Heart left ventricle (tissue), 13 donors: ENCODE measurements around the gene WDTC1.

Source experiments
- POLR2A ChIP-seq, 2 donors: fragments of 450-650 bp; IDR thresholded peaks; one replicate each; pipeline ENCODE4 v1.6.1; 2017; ENCODE audit warnings: antibody characterized with exemption in 2 of 2, mild to moderate bottlenecking in 2 of 2, moderate library complexity in 2 of 2
- TF ChIP-seq, protein P1 (sequence below), 12 donors: fragments of 200-600 bp; sonication (generic) in 4 of 12; IDR thresholded peaks; one replicate each; pipeline versions ENCODE4 v1.5.0 to v1.8.0; 2018 to 2022; ENCODE audit warnings: antibody characterized with exemption in 12 of 12, mild to moderate bottlenecking in 5 of 12
- donor health status: ischemic (EF 13 %, LVEDD 7.1; RV severe dilation, severe dysfunction).
- donor health status: DM: no; HTN: yes; CAD: no.
- donor health status: DM: no; HTN: no; CAD: no.
- donor health status: ischemic (EF 25% LVEDD 6.9; RV normal size, moderate dysfunction).
- donor health status: ischemic (EF 25% LVEDD 5.7; RV mildly dilated, moderate dysfunction).
- donor health status: ischemic (EF 35%, LVEDD 5.7; RV mildly dilated, moderate dysfunction).
- donor health status: nonischemic (EF 11% LVEDD 7.7; RV severe dilation, severe dysfunction).
- donor health status: DM: yes; HTN: yes; CAD: no.
- donor health status: PGD.
- donor health status: ischemic (EF 29% LVEDD 5.4; RV normal size, mild dysfunction).
- donor health status: nonischemic (EF 23%, LVEDD 6.1; RV moderate dilation, normal function).

DNA sequence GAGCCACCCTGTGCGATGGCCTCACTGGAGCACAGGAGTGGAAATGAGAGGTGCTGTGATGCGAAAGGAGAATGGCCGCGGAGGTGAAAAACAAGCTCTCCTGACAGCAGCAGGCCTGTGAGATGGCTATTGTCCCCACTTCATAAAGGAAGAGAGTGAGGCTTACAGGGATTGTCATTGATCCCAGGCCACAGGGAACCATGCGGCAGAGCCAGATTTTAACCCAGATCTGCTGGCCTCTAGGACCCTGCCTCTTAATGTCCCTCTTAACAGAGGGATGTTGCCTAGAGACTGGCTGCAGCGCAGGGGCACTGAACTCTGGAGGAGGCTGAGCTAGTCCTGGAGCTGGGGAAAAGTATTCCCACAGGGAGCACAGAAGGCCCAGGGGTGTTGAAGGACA lies 104.3 kb downstream of the WDTC1 start:
- TF ChIP-seq, protein P1, sequence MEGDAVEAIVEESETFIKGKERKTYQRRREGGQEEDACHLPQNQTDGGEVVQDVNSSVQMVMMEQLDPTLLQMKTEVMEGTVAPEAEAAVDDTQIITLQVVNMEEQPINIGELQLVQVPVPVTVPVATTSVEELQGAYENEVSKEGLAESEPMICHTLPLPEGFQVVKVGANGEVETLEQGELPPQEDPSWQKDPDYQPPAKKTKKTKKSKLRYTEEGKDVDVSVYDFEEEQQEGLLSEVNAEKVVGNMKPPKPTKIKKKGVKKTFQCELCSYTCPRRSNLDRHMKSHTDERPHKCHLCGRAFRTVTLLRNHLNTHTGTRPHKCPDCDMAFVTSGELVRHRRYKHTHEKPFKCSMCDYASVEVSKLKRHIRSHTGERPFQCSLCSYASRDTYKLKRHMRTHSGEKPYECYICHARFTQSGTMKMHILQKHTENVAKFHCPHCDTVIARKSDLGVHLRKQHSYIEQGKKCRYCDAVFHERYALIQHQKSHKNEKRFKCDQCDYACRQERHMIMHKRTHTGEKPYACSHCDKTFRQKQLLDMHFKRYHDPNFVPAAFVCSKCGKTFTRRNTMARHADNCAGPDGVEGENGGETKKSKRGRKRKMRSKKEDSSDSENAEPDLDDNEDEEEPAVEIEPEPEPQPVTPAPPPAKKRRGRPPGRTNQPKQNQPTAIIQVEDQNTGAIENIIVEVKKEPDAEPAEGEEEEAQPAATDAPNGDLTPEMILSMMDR (IDR thresholded peaks at IDR 0.05), result no peak
- no peak for TF ChIP-seq POLR2A (IDR thresholded peaks at IDR 0.05)
